8988T (cell line): ENCODE results near the gene SLC25A15.

Experiments used
- DNase-seq: peaks from one replicate; pipeline ENCODE4 v3.0.0; 2011

The SLC25A15 gene

DNA sequence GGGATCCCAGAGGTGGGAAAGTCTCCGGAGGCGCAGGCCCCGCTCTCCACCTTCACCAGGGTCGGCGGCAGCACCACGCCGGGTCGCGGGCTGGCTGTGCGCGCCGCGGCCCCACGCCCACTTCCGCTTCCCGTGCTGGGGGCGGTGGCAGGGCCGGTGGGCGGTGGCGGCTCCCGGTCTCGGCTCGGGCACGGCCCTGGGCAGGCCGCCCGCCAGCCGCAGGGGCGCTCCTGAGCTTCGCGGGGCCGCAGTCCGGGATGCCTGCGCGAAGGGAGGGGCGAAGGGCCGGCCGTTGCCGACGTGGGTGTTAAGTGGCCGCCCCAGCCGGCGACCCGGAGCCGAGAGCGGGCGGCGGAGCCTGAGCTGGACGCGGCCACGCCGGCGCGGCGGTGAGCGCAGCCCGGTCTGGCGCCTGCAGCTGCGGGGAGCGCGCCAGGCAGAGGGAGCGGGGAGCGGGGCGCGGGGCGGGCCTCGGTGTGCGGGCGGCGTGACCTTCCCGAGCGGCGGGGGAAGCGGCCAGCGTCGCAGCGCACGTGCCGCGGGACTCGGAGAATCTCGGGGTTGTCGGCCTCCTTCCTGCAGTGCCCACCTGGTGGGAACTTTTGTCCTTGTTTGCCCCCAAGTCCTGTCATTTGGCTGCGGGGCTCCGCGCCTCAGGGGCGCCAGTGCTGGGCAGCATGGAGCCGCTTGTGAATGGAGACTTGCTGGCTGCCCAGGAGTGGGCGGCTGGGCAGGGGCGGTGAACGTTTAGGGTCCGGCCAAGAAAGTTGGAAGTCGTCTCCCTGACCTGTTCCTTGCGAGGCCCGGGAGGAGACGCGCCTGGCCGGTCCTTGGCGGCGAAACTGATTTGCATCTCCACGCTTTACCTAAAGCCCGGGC lies at the start of gene SLC25A15:
Gene SLC25A15, plus strand, starts transcription at position 337 of the 879 bp plus-strand sequence. CDS start 3,616 bp downstream, outside the sequence.
- DNase-seq = peak; percentile 92

DNA sequence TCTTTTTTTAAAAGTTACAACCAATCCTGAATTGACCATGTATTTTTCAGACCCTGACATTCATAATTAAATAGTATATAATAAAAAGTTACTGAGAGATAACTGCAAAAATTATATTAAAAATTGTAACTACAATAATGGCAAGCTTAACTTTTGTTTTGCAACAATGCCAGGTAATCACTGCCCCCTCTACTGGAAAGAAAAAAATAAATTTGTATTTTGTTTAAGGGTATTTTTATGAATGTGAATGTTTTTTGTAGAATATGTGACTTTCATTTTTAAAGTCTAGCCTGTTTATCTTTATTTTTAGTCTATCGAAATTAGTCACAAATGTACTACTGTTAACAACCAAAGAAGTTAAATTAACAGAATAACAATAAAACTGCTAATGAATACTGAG lies 40.1 kb upstream of the SLC25A15 start:
- DNase-seq = no peak

DNA sequence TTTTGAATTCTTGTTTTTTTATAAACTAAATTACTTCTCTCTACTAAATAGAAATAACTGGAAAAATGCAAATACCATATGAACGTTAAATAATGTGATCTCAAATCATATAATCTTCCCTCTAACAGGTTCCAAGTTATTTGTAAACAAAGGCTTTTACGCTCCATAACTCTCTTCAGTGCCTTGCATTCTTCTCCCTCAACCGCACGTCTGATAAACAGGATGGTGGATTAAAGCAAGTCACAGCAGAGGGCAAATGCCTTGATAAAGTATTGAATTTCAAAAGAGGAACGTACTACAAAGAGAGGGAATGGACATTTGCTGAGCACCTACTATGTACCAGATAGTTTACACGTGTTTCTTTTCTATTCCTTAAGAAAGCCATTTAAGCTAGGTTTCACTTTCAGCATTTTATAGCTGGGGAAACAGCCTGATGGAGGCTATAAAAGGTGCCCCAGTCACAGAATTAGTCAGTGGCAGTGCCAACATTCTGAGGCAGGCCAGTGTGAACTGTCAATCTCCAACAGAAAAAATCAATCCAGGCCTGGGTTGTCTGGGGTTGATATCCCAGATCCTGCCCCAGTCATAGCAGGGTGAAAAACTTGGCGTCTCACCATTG lies 34.2 kb upstream of the SLC25A15 start:
- DNase-seq = no peak

DNA sequence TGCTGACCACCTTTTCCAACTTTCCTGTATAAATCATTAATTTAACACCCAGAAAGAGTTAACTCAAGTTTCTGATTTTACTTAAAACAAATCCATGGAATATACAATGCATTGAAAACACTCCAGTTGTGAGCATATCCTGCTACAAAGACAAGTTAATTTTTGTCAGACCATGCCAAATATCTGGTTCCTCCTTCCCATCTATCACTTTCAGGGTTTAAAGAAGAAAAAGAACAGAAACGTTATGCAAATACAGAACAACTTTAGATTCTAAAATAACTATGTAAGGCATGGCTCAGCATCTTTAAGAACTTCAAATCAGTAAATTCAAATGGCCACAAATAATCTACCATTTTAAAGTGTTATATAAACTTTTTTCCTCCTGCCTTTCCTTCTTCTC lies 33.4 kb upstream of the SLC25A15 start:
- DNase-seq = no peak

DNA sequence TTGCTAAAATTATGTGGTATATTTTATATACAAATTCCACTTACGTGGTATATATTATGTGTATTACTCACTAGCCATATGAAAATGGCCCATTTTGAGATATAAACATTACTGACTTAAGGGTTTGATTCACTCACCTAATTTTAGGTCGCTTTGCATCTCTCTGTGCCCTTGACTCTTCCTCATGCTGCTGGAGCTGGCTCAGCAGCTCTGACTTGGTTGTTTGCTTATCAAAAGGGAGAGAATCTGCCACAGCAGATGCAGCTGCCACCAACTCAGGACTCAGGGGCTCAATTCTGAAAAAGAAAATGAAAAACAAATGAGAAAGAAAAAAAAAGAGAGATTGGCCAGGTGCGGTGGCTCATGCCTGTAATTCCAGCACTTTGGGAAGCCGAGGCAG lies 30.6 kb upstream of the SLC25A15 start:
- DNase-seq = no peak

DNA sequence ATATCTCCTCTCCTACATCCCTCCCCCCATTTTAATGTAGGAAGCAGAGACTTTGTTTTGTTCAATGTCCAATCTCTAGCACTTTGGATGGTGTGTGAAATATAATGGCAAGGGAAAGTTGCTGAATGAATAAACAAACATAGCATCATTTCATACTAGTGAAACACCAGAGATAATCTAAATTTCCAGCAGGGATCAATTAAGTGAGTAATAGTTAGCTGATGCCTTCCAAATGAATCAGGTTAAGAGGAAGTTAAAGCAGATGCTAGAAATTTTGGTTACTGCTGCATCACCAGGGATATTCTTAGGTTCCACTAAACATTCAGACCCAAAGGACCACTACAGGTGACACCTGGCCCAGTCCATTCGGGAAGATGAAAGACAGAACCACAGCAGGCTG lies 26.6 kb upstream of the SLC25A15 start:
- no peak for DNase-seq

DNA sequence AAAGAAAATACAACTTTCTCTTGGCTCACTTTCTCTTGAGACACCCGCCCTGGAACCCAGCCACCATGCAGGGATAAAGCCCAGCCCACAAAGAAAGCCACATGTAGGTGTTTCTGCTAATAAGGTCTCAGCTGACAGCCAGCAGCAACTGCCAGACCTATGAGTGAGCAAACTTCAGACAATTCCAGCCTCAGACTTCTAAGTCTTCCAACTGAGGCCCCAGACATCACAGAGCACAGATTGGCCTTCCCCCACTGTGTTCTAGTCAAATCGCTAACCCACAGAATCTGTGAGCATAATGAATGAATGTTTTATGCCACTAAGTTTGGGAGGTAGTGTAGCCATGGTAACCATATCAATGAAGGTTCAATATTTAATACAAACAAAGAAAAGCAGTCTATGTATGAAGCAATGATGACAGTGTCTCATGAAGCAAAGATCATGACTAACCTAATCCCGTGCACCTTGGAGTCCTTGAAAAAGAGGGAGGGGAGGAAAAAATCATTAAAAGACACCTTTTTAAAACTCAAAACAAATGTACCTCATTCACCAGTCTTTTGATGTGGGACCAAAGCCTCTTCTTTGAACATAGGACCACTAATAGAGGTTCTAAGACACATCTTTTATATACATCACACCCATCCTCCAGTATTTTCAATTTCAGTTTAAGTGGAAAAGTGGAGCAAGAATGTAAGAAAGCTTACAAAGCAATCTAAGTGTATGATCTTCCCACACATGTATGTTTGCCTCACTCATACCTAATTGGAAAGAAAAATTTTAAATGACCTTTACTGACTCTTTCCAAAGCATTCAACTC lies 24.6 kb upstream of the SLC25A15 start:
- DNase-seq = no peak

DNA sequence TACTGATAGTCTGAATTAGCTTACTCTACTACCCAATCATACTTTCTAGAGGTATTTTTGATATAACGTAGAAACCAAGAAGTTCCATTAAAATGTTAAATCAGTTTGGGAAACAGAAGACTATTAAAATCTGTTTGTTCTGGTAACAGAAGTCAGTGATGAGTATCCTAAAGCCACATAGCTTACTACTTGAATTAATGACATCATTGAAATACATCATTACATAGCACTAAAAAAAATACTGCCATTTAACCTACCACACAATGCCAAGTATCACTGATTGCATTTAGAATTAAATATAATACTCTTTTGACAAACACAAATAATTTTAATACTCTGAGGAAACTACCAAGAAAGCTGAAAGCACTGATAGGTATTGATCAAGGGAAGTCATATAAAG lies 23.8 kb upstream of the SLC25A15 start:
- no peak for DNase-seq

DNA sequence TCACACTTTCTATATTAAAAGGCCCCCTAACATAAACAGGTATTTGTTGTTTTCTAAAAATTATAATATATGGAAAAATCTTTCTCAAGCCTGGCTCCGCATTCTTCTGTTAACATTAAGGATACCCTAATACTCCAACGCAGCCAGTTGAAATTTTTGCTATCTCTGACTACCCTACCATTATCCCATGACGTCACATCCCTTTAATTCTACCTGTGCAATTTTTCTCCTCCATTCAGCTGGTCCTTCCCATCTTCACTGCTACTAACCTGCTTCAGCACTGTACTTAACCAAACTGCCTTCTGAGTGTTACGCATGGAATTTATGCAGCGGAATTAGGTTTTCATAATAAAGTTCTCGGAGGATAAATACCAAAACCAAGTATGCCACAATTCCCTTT lies 19.4 kb upstream of the SLC25A15 start:
- DNase-seq = no peak

DNA sequence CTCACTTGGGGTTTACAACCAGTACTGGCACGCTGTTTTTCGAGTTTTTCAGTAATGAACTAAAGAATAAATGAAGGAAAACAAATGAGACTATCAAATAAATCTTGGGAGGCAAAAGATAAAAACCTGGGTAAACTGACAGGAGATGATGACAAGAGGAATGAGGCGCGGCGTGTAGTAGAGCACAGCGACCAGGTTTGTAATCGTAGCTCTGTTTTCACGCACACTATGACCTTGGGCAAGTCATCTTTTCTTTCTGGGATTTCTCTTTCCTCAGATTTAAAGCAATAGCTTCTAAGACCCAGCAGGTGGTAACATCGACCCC lies 18.8 kb upstream of the SLC25A15 start:
- DNase-seq = no peak

DNA sequence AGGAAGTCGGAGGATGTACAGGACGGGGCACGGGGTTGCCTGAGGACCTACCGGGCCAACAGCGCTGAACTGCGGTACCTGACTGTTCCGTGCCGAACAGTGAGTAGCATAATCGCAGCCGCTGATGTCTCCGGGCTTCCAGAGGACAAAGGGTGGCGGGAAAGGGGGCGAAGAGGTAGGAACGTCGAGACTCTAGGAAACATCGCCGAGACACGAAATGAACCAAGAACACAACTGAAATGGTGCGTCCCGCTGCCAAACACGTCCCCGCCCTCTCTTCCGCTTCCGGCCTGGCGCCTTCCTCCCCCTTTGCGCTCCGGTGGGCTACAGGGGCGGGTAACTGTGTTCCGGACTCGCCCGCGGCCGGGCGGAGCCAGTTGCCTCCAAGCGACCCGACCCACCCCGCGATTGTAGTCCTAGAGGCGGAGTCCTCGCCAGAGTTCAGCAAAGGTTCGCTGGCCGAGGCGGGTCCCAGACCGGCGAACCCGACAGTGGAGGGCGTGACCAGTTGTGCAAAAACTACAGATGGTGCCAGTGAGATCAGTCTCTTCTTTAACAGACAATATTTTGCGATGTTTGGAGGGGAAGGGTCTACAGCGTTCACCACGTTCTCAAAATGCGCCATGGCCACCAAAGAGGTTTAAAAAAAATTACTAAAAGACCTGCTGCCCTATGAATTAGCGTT lies 18.3 kb upstream of the SLC25A15 start, which contains the start of gene MRPS31:
Gene MRPS31, minus strand, starts transcription at position 257 of the 685 bp plus-strand sequence. Its CDS starts 54 bp downstream, at position 203.
- peak; percentile 69 for DNase-seq

DNA sequence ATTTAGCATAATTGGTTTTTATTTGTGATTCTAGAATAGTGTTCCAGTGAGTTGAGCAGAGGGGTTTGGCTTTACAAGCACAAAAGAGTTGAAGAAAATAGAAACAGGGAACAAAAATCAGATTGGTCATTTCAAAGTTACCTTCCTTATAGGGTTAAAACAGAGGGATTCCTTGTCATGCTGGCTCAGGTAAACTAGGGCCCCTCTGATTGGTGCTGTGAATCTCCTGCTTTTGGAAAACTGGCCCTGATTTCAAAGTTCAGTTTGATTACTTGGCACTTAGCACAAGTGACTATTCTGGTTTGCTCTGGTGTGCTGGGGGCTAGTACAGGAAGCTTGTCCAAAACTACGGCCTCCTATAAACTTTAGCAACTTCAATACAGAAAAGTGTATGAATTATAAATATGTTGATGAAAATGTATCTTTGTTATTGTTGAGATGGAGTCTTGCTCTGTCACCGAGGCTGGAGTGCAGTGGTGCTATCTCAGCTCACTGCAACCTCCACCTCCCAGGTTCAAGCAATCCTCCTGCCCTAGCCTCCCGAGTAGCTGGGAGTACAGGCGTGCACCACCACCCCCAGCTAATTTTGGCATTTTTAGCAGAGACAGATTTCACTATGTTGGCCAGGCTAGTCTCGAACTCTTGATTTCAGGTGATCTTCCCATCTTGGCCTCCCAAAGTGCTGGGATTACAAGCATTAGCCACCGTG lies 16.5 kb upstream of the SLC25A15 start:
- no peak for DNase-seq

DNA sequence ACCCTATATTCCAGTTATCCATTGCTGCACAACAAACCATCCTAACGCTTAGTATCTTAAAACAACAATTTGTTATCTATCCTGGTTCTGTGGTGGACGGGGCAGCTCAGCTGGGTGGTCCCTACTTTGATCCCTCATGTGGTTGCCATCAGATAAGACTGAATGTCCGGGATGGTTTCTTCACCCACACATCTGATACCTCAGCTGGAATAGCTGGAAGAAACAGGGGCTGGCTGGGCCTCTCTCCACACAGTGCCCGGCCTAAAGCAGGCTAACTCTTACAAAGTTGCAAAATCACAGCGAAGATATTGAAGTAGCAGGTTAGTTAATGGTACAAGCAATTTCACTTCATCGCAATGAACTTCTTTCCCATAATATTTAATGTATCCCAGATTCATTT lies 14.7 kb upstream of the SLC25A15 start:
- no peak for DNase-seq

DNA sequence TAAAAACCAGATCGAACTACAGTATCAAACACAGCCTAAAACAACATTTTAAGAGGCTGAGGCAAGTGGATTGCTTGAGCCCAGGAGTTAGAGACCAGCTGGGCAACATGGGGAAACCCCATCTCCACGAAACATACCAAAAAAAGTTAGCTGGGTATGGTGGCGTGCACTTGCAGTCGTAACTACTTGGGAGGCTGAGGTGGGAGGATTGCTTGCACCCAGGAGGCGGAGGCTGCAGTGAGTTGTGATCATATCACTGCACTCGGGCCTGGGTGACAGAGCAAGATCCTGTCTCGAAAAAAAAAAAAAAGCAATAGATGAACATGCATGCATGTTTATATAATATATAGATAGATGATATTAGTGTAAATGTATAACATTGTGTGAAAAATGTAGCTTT lies 13.2 kb upstream of the SLC25A15 start:
- DNase-seq = no peak

DNA sequence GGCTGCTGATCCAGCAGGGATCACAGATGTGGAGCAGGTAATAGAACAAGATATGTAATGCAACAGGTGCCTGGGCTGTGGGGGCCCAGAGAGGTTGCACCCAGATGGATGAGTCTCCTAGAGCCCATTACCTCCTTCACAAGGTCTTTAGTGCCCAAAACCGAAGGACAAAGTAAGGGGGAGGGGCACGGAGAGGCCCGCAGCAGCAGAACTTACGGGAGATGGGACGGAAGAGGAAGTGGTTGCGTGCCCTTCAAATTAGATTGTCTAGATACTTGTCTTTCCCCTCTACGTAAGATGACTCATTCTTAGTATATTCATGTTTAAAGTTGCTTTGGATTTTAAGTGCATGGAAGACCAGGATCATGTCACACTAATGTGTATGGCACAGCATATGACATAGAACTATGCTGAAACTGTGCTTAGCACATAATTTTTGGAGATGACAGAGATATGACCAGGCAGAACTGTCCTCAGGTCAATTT lies 12.7 kb upstream of the SLC25A15 start:
- DNase-seq = no peak

DNA sequence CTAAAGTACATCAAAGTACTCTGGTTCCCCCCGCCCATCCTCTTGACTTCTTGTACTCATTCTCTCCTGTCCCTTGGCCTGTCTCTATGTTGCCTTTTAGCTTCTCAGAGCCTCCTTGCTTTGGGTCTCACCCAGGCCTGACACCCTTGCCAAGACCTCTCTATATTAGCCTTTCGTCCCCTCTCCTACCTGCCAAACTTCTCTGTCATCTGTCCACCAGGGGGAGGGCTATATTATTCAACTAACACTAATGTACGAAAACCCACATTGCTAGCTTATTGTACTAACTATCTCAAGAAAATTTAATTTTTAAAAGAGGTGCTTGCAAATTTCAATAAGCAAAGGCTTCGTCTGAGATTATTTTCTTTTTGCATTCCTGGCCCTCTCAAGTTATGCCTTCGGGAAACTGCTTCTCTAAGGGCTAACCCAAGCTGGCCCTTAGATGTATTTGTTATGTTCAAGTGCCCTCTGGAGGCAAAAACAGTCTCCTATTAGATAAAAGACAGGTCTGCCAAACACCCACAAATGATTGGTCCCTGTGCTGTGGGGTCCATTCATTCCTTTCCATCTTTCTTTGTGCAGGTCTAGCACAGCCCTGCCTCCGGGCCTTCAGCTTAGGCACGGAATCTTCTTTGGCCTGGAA lies 12.1 kb upstream of the SLC25A15 start:
- DNase-seq = no peak

DNA sequence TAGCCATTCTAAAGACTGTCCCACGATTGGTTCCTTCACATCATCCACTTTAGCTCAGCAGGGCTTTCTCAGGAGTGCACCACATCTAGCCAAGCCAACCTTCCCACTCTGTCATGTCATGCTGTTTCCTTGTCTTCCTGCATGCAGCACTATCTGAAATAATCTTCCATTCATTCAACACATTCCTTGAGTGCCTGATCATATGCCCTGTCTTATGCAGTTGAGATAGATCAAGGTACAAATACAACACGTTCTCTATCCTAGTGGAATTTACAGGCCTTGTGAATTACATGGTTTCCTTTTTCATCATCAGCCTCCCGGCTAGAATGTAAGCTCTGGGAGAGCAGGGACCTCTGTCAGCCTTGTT lies 11.6 kb upstream of the SLC25A15 start:
- DNase-seq = no peak

DNA sequence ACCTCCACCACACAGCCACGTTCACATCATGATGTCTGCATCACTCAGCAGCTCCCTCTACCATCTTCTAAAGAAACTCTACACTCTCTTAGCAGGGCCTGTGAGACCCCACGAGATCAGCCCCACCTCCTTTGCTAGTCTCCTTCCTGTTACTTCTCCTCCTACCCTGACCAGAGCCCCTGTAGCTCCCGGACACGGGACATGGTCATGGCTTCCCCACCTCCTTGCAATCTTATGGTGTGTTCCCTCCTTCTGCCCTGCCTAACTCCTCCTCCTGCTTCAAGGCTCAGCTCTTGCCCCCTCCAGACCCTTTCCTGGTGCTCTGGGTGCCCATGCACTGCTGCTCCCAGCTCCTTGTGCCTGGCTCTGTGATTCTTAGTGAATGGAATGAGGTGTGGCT lies 10.4 kb upstream of the SLC25A15 start:
- DNase-seq = no peak

DNA sequence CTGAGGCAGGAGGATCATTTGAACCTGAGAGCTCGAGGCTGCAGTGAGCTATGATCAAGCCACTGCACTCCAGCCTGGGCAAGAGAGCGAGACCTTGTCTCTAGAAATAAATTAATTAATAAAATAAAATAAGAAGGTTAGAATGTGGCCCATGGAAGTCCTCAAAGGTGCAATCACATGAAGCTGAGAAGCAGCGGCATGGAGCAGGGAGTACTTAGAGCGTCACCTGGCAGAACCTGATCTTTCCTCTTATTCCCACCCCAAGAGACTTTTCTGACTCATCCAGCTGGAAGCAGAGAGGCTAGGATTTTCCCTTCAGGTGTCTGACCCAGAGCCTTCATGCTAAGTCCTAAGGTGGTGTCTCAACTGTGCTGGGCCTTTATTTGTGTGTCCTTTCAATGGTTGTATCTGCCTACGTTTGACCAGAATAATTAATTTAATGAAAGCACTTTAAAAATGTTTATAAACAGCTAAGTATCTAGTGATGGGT lies 9.6 kb upstream of the SLC25A15 start:
- no peak for DNase-seq

DNA sequence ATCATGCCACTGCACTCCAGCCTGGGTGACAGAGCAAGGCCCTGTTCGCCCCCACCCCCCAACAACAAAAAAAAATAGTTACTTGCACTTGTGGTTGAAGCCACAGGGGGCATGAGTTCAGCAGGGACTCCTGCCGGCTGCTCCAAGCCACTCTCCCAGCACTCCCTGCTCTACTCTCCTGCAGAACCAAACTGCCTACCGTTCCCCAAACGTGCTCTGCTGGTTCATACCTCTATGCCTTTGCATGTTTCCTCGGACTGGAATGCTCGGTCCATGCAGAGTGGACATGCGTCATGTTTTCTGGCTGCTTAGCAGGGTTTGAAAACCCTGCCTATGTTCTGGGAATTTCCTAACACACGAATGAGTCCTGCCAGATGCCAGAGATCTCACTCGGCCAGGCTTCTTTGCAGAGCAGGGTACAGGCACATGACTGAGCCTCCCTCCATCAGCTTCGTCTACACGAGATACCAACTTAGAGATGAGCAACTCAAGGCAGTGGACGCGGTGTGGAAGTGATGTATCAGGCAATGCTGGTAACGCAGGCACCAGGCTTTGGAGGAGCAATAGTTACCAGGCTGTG lies 8.5 kb upstream of the SLC25A15 start:
- no peak for DNase-seq

DNA sequence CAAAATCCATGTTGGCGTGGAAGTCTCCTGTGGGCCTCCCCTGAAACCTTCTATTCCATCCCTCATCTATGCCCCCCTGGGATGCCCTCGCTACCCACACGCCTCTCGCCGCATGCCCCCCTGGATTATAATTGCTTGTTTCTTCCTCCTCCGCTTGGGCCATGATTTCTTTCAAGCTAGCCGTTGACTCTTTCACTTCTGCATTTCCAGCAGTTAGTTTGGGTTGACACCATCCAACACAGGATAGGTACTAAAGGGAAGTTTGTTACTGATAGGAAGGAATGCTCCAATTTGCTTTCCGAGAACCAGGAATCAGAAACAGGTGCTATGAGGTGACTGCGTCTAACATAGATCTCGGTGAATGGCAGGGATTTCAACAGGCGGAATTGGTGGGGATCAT lies 7.7 kb upstream of the SLC25A15 start:
- no peak for DNase-seq
